Lower leg skin (tissue), 4 donors: ENCODE results near the gene SMOC1. TPM values are rescaled to one million over a fixed set of nuclear protein-coding genes. Genes with fewer than 3 reads are reported as not detected.

Experiments
- DNase-seq, 2 donors: peaks; one replicate each; pipeline ENCODE4 v3.0.0-alpha.2; 2019; ENCODE audit warnings: low spot score in 2 of 2
- H3K4me3 ChIP-seq: fragments of 200-600 bp; sonication (generic); 2 replicates; pipeline ENCODE4 v1.5.1; 2017; ENCODE audit warnings: mild to moderate bottlenecking, low read depth; ENCODE audit not compliant: poor library complexity, severe bottlenecking
- POLR2A ChIP-seq, 2 donors: fragments of 450-650 bp; IDR thresholded peaks; one replicate each; pipeline ENCODE4 v1.6.1; 2016 to 2017; ENCODE audit warnings: antibody characterized with exemption in 2 of 2, mild to moderate bottlenecking in 1 of 2, moderate library complexity in 1 of 2
- WGBS, 2 donors: methylation state at CpG; one replicate each; pipeline ENCODE4 v1.1.5; 2018; 5-methylcytosine and 5-hydroxymethylcytosine counted together
- intact Hi-C: fragments of 100-400 bp; cut with DNase I; formaldehyde crosslinking; loops from one replicate; pipeline ENCODE4 v1.15.0; 2023; ENCODE audit warnings: low total_unique reads
- total RNA-seq, 4 donors: library from RNA; depleted of rRNA; stranded (reverse); fragments of >200 nt; gene quantifications; one replicate each; pipeline ENCODE4 v1.1.0, GENCODE V29; 2016
- TF ChIP-seq, protein P1 (sequence below), 3 donors: fragments of 450-650 bp; IDR thresholded peaks; one replicate each; pipeline ENCODE4 v1.5.1; 2016; ENCODE audit warnings: antibody characterized with exemption in 3 of 3, mild to moderate bottlenecking in 3 of 3, moderate library complexity in 2 of 3

SMOC1 gene
- total RNA-seq, 4 donors from 2014 or later: 1.1 to 5.4 (median 1.9) TPM

DNA sequence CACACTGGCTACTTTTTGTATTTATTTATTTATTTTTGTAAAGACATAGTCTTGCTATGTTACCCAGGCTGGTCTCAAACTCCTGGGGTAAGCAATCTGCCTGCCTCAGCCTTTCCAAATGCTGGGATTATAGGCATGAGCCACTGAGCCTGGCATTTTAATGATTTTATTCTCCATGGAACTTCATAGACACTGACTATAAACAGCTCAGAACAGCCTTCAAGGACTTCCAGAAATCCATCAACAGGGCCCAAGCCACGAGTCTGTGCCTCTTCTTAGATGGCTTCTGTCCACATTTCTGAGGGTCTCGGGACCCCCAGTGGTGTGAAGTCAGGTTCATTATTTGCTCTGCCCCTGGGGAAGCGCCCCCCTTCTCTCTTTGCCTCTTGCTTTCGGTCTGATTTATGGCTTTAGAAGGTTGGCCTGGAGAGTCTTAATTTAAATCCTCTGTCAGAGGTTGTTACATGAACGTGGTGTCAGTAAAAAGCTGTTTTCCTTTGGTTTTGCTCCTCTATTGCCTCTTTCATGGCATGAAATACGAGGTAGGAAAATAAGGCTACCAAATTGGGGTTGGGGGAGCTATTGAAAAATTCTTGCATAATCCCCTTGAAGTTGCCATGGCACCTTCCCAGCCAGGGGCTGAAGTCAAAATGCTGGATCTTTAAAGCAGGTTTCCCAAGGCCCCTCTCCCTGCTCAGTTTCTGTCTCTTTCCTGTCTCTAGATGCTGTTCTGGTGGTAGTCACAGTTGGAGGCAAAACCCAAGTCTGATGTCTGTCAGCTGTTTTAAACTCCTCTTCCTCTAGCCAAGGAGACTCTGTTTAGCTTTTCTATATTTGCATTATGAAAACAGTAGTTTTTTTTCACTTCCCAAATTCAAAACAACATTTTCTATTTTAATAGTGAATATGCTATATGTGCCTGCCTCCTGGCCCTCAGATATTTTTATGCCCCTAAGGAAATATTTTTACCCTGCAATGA lies 129.4 kb downstream of the SMOC1 start:
- intact Hi-C loops: no loop called here
- TF ChIP-seq POLR2A (IDR thresholded peaks at IDR 0.05): no peak
- TF ChIP-seq, protein P1, sequence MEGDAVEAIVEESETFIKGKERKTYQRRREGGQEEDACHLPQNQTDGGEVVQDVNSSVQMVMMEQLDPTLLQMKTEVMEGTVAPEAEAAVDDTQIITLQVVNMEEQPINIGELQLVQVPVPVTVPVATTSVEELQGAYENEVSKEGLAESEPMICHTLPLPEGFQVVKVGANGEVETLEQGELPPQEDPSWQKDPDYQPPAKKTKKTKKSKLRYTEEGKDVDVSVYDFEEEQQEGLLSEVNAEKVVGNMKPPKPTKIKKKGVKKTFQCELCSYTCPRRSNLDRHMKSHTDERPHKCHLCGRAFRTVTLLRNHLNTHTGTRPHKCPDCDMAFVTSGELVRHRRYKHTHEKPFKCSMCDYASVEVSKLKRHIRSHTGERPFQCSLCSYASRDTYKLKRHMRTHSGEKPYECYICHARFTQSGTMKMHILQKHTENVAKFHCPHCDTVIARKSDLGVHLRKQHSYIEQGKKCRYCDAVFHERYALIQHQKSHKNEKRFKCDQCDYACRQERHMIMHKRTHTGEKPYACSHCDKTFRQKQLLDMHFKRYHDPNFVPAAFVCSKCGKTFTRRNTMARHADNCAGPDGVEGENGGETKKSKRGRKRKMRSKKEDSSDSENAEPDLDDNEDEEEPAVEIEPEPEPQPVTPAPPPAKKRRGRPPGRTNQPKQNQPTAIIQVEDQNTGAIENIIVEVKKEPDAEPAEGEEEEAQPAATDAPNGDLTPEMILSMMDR (IDR thresholded peaks at IDR 0.05): no peak
- H3K4me3 ChIP-seq: no peak overlapping the region
- 49 to 60% methylated on average over 6 of the region's 6 CpGs for WGBS, 2 donors
- DNase-seq: no peak

DNA sequence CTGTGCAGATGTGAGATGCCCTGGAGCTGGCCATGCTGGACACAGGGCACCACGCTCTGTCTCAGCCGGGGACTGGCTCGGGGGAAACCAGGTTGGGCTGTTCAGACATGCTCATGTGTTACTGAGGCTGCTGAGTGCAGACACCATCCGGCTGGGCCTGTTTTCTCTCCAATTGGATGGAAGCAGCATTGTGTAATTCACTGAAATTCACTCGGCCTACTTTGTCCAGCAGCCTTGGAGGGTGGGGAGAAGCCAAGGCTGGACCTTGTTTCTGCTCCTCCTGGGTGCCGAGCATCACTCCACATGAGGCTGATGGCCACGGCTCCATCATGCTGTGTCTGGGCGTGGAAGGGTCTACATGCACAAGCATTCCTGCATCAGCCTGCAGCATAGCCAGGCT lies 130.7 kb downstream of the SMOC1 start:
- H3K4me3 ChIP-seq: no peak overlapping the region
- TF ChIP-seq, protein P1 (IDR thresholded peaks at IDR 0.05): no peak
- TF ChIP-seq POLR2A (IDR thresholded peaks at IDR 0.05): no peak
- intact Hi-C loops: no loop called here
- DNase-seq: no peak
- 61 to 62% methylated on average over 8 of the region's 8 CpGs for WGBS, 2 donors

DNA sequence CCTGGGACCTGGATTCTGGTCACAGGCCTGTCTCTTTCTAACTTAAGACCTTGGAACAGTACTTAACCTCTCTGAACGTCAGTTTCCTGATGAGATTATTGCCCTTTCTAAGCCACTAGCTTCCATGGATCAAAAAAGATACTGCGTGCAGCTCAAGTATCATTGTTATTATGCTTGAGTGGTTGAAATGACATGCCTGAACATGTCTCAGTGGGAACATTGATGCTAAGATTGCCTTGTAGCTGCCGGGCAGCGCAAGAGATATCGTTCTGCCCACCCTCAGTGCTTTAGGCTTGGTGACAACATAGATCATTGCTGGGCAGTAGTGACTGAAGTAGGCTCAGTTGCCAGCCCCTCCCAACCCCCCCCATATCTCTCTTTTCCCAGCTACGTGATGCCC lies 131.9 kb downstream of the SMOC1 start:
- no peak overlapping the region for H3K4me3 ChIP-seq
- intact Hi-C loops: no loop called here
- no peak for TF ChIP-seq POLR2A (IDR thresholded peaks at IDR 0.05)
- TF ChIP-seq, protein P1 (IDR thresholded peaks at IDR 0.05): no peak
- WGBS, 2 donors: 63 to 65% methylated on average over 6 of the region's 6 CpGs
- DNase-seq: no peak

DNA sequence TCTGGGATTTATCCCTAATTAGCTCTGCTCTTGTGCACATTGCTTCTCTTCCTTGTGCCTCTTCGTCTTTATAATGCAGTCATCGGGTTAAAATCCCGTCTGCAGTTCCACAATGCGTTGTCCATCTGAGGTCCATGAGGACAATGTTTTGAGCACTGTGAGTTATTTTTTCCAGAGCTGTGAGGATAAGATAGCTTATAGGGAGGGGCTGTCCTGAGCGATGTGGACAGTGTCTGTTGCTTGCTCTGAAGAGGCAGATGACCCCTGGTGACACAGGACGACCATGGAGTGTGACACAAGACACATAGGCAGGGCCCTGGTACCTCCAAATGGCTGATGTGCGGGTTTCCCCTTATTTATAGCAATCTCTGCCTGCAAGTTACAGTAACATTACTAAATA lies 132.5 kb downstream of the SMOC1 start:
- intact Hi-C loops: no loop called here
- H3K4me3 ChIP-seq: no peak overlapping the region
- DNase-seq: peak in 1 of 2 donors; percentile 34
- WGBS, 2 donors: 84 to 91% methylated on average over 7 of the region's 7 CpGs
- TF ChIP-seq POLR2A (IDR thresholded peaks at IDR 0.05): no peak
- TF ChIP-seq, protein P1 (IDR thresholded peaks at IDR 0.05): no peak

DNA sequence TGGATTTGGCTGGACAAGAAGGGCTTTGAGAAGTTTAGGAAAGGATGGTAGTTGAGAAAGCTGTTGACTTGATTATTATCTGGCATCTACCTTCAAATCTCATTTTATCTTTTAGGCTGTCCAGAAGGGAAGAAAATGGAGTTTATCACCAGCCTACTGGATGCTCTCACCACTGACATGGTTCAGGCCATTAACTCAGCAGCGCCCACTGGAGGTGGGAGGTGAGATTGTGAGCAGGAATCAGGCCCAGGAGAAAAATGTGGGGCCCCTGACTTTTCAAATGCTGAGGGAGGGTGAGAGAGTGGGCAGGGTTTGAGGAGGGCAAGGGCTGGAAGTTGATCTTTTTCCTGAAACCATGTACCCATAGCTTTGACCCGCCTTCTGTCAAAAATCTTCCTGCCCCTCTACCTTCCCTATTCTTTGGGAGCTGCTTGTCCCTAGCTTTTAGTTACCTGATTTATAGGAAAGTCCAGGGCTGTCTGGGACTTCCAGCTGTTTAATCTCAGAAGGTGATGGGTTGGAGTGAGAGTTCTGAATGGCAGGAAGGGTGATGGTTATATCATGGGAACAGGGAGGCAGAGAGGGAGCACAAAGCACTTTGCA lies 134.2 kb downstream of the SMOC1 start:
- intact Hi-C loops: no loop called here
- TF ChIP-seq, protein P1 (IDR thresholded peaks at IDR 0.05): no peak
- no peak for TF ChIP-seq POLR2A (IDR thresholded peaks at IDR 0.05)
- peak in 1 of 2 donors; percentile 66 for DNase-seq
- 65 to 68% methylated on average over 2 of the region's 2 CpGs for WGBS, 2 donors
- H3K4me3 ChIP-seq: no peak overlapping the region
